Right lobe of liver (tissue), 6 donors: ENCODE results near the gene COL4A1. TPM values are rescaled to one million over a fixed set of nuclear protein-coding genes. Genes with fewer than 3 reads are reported as not detected.

Experiments
- ATAC-seq, 4 donors: fragments of 200-7000 bp; cut with Tn5 transposase; one replicate each; pipeline ENCODE4 v1.9.1; 2020; ENCODE audit warnings: mild to moderate bottlenecking in 4 of 4, moderate library complexity in 4 of 4
- DNase-seq, 3 donors: peaks; one replicate each; pipeline ENCODE4 v3.0.0-alpha.2; 2020
- H3K27ac ChIP-seq, 3 donors: fragments of 200-600 bp; one replicate each; pipeline ENCODE4 v1.8.0; 2022
- H3K27me3 ChIP-seq, 2 donors: fragments of 200-600 bp; one replicate each; pipeline ENCODE4 v1.8.0; 2022
- H3K36me3 ChIP-seq, 4 donors: fragments of 200-600 bp; sonication (generic) in 1 of 4; one replicate each; pipeline versions ENCODE4 v1.5.1 to v1.8.0; 2017 to 2022; ENCODE audit warnings: control low read depth in 1 of 4
- H3K4me1 ChIP-seq, 4 donors: fragments of 200-600 bp; sonication (generic) in 1 of 4; one replicate each; pipeline versions ENCODE4 v1.5.1 to v1.8.0; 2017 to 2022; ENCODE audit warnings: control low read depth in 1 of 4
- H3K4me3 ChIP-seq, 3 donors: fragments of 200-600 bp; one replicate each; pipeline ENCODE4 v1.8.0; 2022
- H3K9me3 ChIP-seq, 4 donors: fragments of 200-600 bp; sonication (generic) in 1 of 4; one replicate each; pipeline versions ENCODE4 v1.5.1 to v1.8.0; 2017 to 2022; ENCODE audit warnings: control low read depth in 1 of 4
- CTCF ChIP-seq, 4 donors: fragments of 200-600 bp in 3 of 4; fragments of 450-650 bp in 1 of 4; IDR thresholded peaks; one replicate each; pipeline versions ENCODE4 v1.5.1 to v1.8.0; 2016 to 2022; ENCODE audit warnings: antibody characterized with exemption in 4 of 4, mild to moderate bottlenecking in 2 of 4
- POLR2A ChIP-seq: fragments of 450-650 bp; IDR thresholded peaks from one replicate; pipeline ENCODE4 v1.6.1; 2017; ENCODE audit warnings: antibody characterized with exemption, mild to moderate bottlenecking
- WGBS: methylation state at CpG from one replicate; pipeline ENCODE4 v1.1.6; 2018; ENCODE audit warnings: low coverage, low lambda C conversion rate; ENCODE audit not compliant: insufficient coverage; ENCODE audit errors: missing lambda C conversion rate; 5-methylcytosine and 5-hydroxymethylcytosine counted together
- intact Hi-C, 2 donors: fragments of 100-400 bp; cut with DNase I; formaldehyde crosslinking; loops; one replicate each; pipeline versions ENCODE4 v1.11.2 to v1.14.1; 2022
- total RNA-seq, 6 experiments: library from RNA; depleted of rRNA in 2 of 6; stranded (reverse); fragments of >200 nt in 2 of 6; fragmentation: NEBNext Ultra II Directional in 3 of 6; extraction: Animal tissue kit (Norgen Biotek cat#: 25700) in 3 of 6; gene quantifications; one replicate each; pipeline versions ENCODE4 v1.1.0 to v1.2.4, GENCODE V29; 2016 to 2023
- donor health status: DM: no; HTN: yes; CAD: no.
- donor health status: DM: no; HTN: no; CAD: no.
- donor health status: DM: no; HTN: no; CAD: no.
- donor health status: DM: no; HTN: yes; CAD: no.
- donor health status: DM: no; HTN: yes; CAD: no.

COL4A1 gene
- total RNA-seq, 6 experiments from 2014 or later = 8.0 to 89.8 (median 41.1) TPM

DNA sequence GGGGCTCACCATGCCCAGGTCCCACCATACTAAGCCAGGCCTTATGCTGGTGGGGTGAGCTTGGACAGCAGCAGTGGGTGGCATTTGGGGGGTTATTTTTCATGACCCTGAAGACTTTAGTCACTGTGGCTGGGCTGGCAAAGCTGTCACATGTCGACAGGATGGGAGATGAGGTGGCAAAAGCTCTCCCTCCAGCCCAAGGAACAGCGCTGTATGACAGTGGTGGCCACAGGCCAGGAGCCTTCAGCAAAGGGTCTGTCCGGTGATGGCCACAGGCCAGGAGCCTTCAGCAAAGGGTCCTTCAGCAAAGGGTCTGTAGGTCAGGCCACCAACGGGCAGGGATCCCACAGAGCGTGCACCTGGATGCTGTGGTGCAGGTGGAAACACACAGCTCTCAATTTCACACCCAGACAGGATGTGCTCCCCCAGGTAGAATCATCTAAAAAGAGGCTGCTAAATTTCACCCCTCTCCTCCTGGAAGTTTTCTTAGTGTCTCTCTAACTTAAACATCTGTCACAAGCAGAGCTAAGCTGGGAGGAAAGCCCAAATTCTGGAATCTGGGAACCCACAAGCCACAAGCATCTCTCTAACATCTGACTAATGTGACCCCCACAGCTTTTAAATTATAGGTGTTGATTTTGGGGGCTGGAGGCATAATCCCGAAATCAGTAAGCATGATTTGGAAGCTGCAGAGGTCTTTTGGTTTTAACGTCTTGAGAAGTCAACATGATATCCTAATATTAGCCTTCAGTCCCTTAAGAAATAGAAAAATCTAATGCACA is 23.0 kb downstream of the COL4A1 start:
- no peak overlapping the region for H3K27ac ChIP-seq
- 41% methylated on average over 2 of the region's 7 CpGs for WGBS
- no peak overlapping the region for H3K4me3 ChIP-seq
- no peaks in the 10 kb centered on the region for H3K9me3 ChIP-seq
- intact Hi-C loops = no loop called here
- H3K36me3 ChIP-seq = no peaks in the 10 kb centered on the region
- H3K4me1 ChIP-seq = peaks cover 0 to 2% (median 0%) of the 10 kb centered on the region in 4 donors
- ATAC-seq = no peak
- TF ChIP-seq CTCF (IDR thresholded peaks at IDR 0.05) (no peak), POLR2A (no peak)
- DNase-seq = no peak
- H3K27me3 ChIP-seq = no peaks in the 10 kb centered on the region

GRCh38 chr13:110282316-110282841 is 24.6 kb downstream of the COL4A1 start:
- no peaks in the 10 kb centered on the region for H3K36me3 ChIP-seq
- no peak for TF ChIP-seq POLR2A
- intact Hi-C loops = no loop called here
- H3K4me3 ChIP-seq = no peak overlapping the region
- H3K27me3 ChIP-seq = no peaks in the 10 kb centered on the region
- no peak for DNase-seq
- no peaks in the 10 kb centered on the region for H3K9me3 ChIP-seq
- no peak overlapping the region for H3K27ac ChIP-seq
- 67% methylated on average over 1 of the region's 1 CpG for WGBS
- ATAC-seq = no peak
- no peaks in the 10 kb centered on the region for H3K4me1 ChIP-seq

DNA sequence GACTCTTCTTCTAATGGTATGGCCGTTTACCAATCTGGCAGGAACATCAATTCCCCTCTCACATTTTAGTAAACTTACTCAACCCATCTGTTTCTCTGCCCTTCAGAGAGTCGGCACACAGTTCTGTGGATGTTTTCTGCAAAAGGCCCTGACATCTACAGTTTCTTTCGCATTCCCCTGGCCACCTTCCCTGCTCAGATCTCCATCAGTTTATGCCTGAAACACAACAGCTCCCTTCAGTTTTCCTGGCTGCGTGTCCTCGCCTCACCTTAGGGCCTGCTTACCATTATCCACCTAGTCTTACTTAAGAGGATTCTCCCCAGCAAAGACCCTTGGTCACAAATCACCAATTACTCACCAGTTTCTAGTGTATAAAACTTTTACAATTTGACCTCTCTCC is 25.2 kb downstream of the COL4A1 start:
- DNase-seq (no peak), ATAC-seq (no peak)
- H3K36me3 ChIP-seq = no peaks in the 10 kb centered on the region
- WGBS = 72% methylated on average over 5 of the region's 5 CpGs
- no peaks in the 10 kb centered on the region for H3K27me3 ChIP-seq
- TF ChIP-seq CTCF (IDR thresholded peaks at IDR 0.05) (no peak), POLR2A (no peak)
- H3K9me3 ChIP-seq = no peaks in the 10 kb centered on the region
- H3K4me1 ChIP-seq = no peaks in the 10 kb centered on the region
- intact Hi-C loops = no loop called here
- H3K27ac ChIP-seq = no peak overlapping the region
- no peak overlapping the region for H3K4me3 ChIP-seq

GRCh38 chr13:110280985-110281688 is 25.8 kb downstream of the COL4A1 start:
- no peak overlapping the region for H3K27ac ChIP-seq
- H3K4me1 ChIP-seq = no peaks in the 10 kb centered on the region
- 35% methylated on average over 7 of the region's 7 CpGs for WGBS
- no peaks in the 10 kb centered on the region for H3K36me3 ChIP-seq
- H3K9me3 ChIP-seq = no peaks in the 10 kb centered on the region
- DNase-seq = no peak
- TF ChIP-seq CTCF (IDR thresholded peaks at IDR 0.05) = no peak
- no peak for TF ChIP-seq POLR2A
- intact Hi-C loops = no loop called here
- no peak overlapping the region for H3K4me3 ChIP-seq
- no peak for ATAC-seq
- H3K27me3 ChIP-seq = no peaks in the 10 kb centered on the region

DNA sequence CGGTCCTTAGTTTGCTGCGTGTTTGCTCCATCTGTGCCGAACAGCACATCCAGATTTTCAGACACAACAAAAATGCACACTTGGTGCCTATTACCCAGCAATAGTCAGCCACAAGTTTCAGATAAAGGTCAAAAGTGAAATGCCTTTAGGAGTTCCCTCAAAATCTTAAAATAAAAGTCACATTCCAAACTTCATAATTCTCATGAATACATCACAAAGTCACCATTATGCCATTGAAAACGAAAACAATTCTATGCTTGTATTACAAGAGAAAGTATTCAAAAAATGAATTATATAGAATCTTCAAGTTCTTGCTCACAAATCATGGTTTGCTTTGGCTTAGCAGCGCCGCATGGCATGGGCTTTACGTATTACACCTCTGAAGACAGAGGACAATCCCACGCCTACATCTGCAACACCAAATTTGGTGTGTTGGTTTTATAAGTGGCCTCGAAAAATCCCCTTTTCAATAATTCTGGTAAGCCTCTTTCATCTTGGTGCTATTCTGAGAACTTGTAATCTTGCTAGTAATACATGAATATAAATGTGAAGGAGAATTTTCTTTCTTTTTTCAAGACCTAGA is 26.6 kb downstream of the COL4A1 start:
- intact Hi-C loops = no loop called here
- WGBS = 52% methylated on average over 8 of the region's 9 CpGs
- no peaks in the 10 kb centered on the region for H3K27me3 ChIP-seq
- no peaks in the 10 kb centered on the region for H3K9me3 ChIP-seq
- H3K4me3 ChIP-seq = no peak overlapping the region
- ATAC-seq (no peak), DNase-seq (no peak)
- no peaks in the 10 kb centered on the region for H3K4me1 ChIP-seq
- no peaks in the 10 kb centered on the region for H3K36me3 ChIP-seq
- H3K27ac ChIP-seq = no peak overlapping the region
- no peak for TF ChIP-seq POLR2A
- TF ChIP-seq CTCF (IDR thresholded peaks at IDR 0.05) = no peak
